ENCODE data around the gene FBRSL1. TPM values are rescaled to one million over a fixed set of nuclear protein-coding genes. Genes with fewer than 3 reads are reported as not detected.

FBRSL1 gene
- total and polyA plus RNA-seq, 7 donors = 3.9 to 37.0 (median 10.3) TPM

GRCh38 chr12:132551641-132552031 lies 61.7 kb downstream of the FBRSL1 start:
- H3K4me1 ChIP-seq = no peaks in the 10 kb centered on the region
- no peaks in the 10 kb centered on the region for H3K27me3 ChIP-seq
- intact Hi-C loops (cut with DNase I) = no loop called here
- peaks cover 0 to 36% (median 10%) of the 10 kb centered on the region in 4 donors for H3K36me3 ChIP-seq
- 93 to 94% methylated on average over 16 of the region's 16 CpGs for WGBS, 2 donors
- no peak overlapping the region for H3K27ac ChIP-seq
- no peak for TF ChIP-seq POLR2AphosphoS5 (IDR thresholded peaks at IDR 0.05)
- TF ChIP-seq POLR2A (IDR thresholded peaks at IDR 0.05) = no peak
- TF ChIP-seq CTCF (IDR thresholded peaks at IDR 0.05) = no peak
- TF ChIP-seq EP300 (IDR thresholded peaks at IDR 0.05) = no peak
- H3K9me3 ChIP-seq = no peaks in the 10 kb centered on the region
- H3K4me3 ChIP-seq = no peak overlapping the region
- no peak for DNase-seq

- no peak overlapping the region for H3K27ac ChIP-seq
- H3K36me3 ChIP-seq = peaks cover 0 to 15% (median 0%) of the 10 kb centered on the region in 4 donors
- no peak for DNase-seq
- 93 to 95% methylated on average over 53 of the region's 53 CpGs for WGBS, 2 donors
- intact Hi-C loops (cut with DNase I) = no loop called here
- no peak overlapping the region for H3K4me3 ChIP-seq
- no peaks in the 10 kb centered on the region for H3K9me3 ChIP-seq
- H3K27me3 ChIP-seq = no peaks in the 10 kb centered on the region
- TF ChIP-seq POLR2A (IDR thresholded peaks at IDR 0.05) (no peak), CTCF (IDR thresholded peaks at IDR 0.05) (no peak), EP300 (IDR thresholded peaks at IDR 0.05) (no peak), POLR2AphosphoS5 (IDR thresholded peaks at IDR 0.05) (no peak)
- H3K4me1 ChIP-seq = peaks cover 0 to 11% (median 8%) of the 10 kb centered on the region in 4 donors
Measured at GRCh38 chr12:132554845-132555630, 65.1 kb downstream of the FBRSL1 start.

GRCh38 chr12:132555686-132556085 lies 65.7 kb downstream of the FBRSL1 start:
- Histone ChIP-seq H3K4me3 (no peak overlapping the region), H3K36me3 (peaks cover 0 to 15% (median 0%) of the 10 kb centered on the region in 4 donors), H3K9me3 (no peaks in the 10 kb centered on the region), H3K27me3 (no peaks in the 10 kb centered on the region), H3K4me1 (peaks cover 0 to 17% (median 14%) of the 10 kb centered on the region in 4 donors), H3K27ac (no peak overlapping the region)
- no peak for TF ChIP-seq EP300 (IDR thresholded peaks at IDR 0.05)
- no peak for TF ChIP-seq POLR2A (IDR thresholded peaks at IDR 0.05)
- no peak for TF ChIP-seq POLR2AphosphoS5 (IDR thresholded peaks at IDR 0.05)
- no peak for TF ChIP-seq CTCF (IDR thresholded peaks at IDR 0.05)
- no peak for DNase-seq
- WGBS, 2 donors = 94 to 95% methylated on average over 13 of the region's 13 CpGs
- intact Hi-C loops (cut with DNase I) = no loop called here

GRCh38 chr12:132556216-132556615 lies 66.3 kb downstream of the FBRSL1 start:
- intact Hi-C loops (cut with DNase I) = no loop called here
- H3K9me3 ChIP-seq = no peaks in the 10 kb centered on the region
- TF ChIP-seq EP300 (IDR thresholded peaks at IDR 0.05) (no peak), POLR2AphosphoS5 (IDR thresholded peaks at IDR 0.05) (no peak), CTCF (IDR thresholded peaks at IDR 0.05) (no peak), POLR2A (IDR thresholded peaks at IDR 0.05) (no peak)
- 93 to 94% methylated on average over 16 of the region's 16 CpGs for WGBS, 2 donors
- peaks cover 0 to 22% (median 19%) of the 10 kb centered on the region in 4 donors for H3K4me1 ChIP-seq
- H3K27me3 ChIP-seq = no peaks in the 10 kb centered on the region
- no peak for DNase-seq
- H3K4me3 ChIP-seq = no peak overlapping the region
- H3K27ac ChIP-seq = no peak overlapping the region
- H3K36me3 ChIP-seq = peaks cover 0 to 15% (median 0%) of the 10 kb centered on the region in 4 donors

All from sigmoid colon (tissue), 7 donors.